ENCODE data around the gene ATP2B1. TPM values are rescaled to one million over a fixed set of nuclear protein-coding genes. Genes with fewer than 3 reads are reported as not detected.

Gene ATP2B1
- total RNA-seq, 1 donor from 2014 or later: 177 TPM

- TF ChIP-seq CTCF (IDR thresholded peaks at IDR 0.05): no peak
- TF ChIP-seq EZH2 (IDR thresholded peaks at IDR 0.05): no peak
- no peak for TF ChIP-seq EZH2phosphoT487 (IDR thresholded peaks at IDR 0.05)
- H3K4me2 ChIP-seq: no peak overlapping the region
- Mint-ChIP-seq H3K4me3 (no peak overlapping the region), H3K27me3 (ENCODE audit: insufficient read depth, low read depth) (peaks cover 4% of the 10 kb centered on the region), H3K9me3 (peaks cover 3% of the 10 kb centered on the region), H3K36me3 (no peaks in the 10 kb centered on the region), H3K4me1 (no peaks in the 10 kb centered on the region), H3K27ac (no peak overlapping the region)
- H3K9me3 ChIP-seq (ENCODE audit: low read depth): no peaks in the 10 kb centered on the region
- H2AFZ ChIP-seq (replicated peaks): no peak overlapping the region
- H3K9ac ChIP-seq: no peak overlapping the region
- H3K79me2 ChIP-seq (ENCODE audit: low read depth): no peaks in the 10 kb centered on the region
- H4K20me1 ChIP-seq (ENCODE audit: low read depth): no peaks in the 10 kb centered on the region
- H3K27me3 ChIP-seq: no peaks in the 10 kb centered on the region
- no peak overlapping the region for H3K4me3 ChIP-seq
- no peaks in the 10 kb centered on the region for H3K36me3 ChIP-seq
- H3K27ac ChIP-seq: no peak overlapping the region
- no peaks in the 10 kb centered on the region for H3F3A ChIP-seq (ENCODE audit: low read depth)
- no peaks in the 10 kb centered on the region for H3K4me1 ChIP-seq
- no peak for DNase-seq (ENCODE audit: low spot score)
These were observed 23.0 kb upstream of the ATP2B1 start for GRCh38 chr12:89731614-89732013.

- Mint-ChIP-seq H3K27me3 (ENCODE audit: insufficient read depth, low read depth) (peaks cover 4% of the 10 kb centered on the region), H3K27ac (no peak overlapping the region), H3K4me3 (no peak overlapping the region), H3K9me3 (peaks cover 8% of the 10 kb centered on the region), H3K36me3 (no peaks in the 10 kb centered on the region), H3K4me1 (no peaks in the 10 kb centered on the region)
- DNase-seq (ENCODE audit: low spot score): no peak
- no peak for TF ChIP-seq EZH2phosphoT487 (IDR thresholded peaks at IDR 0.05)
- no peak for TF ChIP-seq CTCF (IDR thresholded peaks at IDR 0.05)
- no peak for TF ChIP-seq EZH2 (IDR thresholded peaks at IDR 0.05)
- Histone ChIP-seq H3K4me1 (no peaks in the 10 kb centered on the region), H3F3A (ENCODE audit: low read depth) (no peaks in the 10 kb centered on the region), H3K27ac (no peak overlapping the region), H3K79me2 (ENCODE audit: low read depth) (no peaks in the 10 kb centered on the region), H3K4me2 (no peak overlapping the region), H3K9ac (no peak overlapping the region), H3K36me3 (no peaks in the 10 kb centered on the region), H2AFZ (replicated peaks) (no peak overlapping the region), H3K9me3 (ENCODE audit: low read depth) (no peaks in the 10 kb centered on the region), H3K4me3 (no peak overlapping the region), H3K27me3 (no peaks in the 10 kb centered on the region), H4K20me1 (ENCODE audit: low read depth) (no peaks in the 10 kb centered on the region)
These were observed 22.5 kb upstream of the ATP2B1 start for GRCh38 chr12:89731089-89731488.

- Histone ChIP-seq H2AFZ (replicated peaks) (peak overlapping the region; percentile 79), H3K9me3 (ENCODE audit: low read depth) (no peaks in the 10 kb centered on the region), H3K27ac (no peak overlapping the region), H3K9ac (no peak overlapping the region), H3K4me1 (no peaks in the 10 kb centered on the region), H3K36me3 (no peaks in the 10 kb centered on the region), H3K4me3 (no peak overlapping the region), H3F3A (ENCODE audit: low read depth) (no peaks in the 10 kb centered on the region), H3K4me2 (no peak overlapping the region), H3K27me3 (no peaks in the 10 kb centered on the region), H4K20me1 (ENCODE audit: low read depth) (no peaks in the 10 kb centered on the region), H3K79me2 (ENCODE audit: low read depth) (no peaks in the 10 kb centered on the region)
- Mint-ChIP-seq H3K4me3 (no peak overlapping the region), H3K27ac (no peak overlapping the region), H3K4me1 (no peaks in the 10 kb centered on the region), H3K27me3 (ENCODE audit: insufficient read depth, low read depth) (peaks cover 4% of the 10 kb centered on the region), H3K36me3 (no peaks in the 10 kb centered on the region), H3K9me3 (peaks cover 10% of the 10 kb centered on the region)
- TF ChIP-seq EZH2phosphoT487 (IDR thresholded peaks at IDR 0.05): no peak
- no peak for TF ChIP-seq EZH2 (IDR thresholded peaks at IDR 0.05)
- no peak for TF ChIP-seq CTCF (IDR thresholded peaks at IDR 0.05)
- DNase-seq (ENCODE audit: low spot score): no peak
These were observed 21.4 kb upstream of the ATP2B1 start for GRCh38 chr12:89729946-89730459.

All from neural progenitor cell (in vitro differentiated cells).